ENCODE measurements around the gene EVPL.
A peak's percentile ranks its signal among the peaks of the same experiment; 100 is the strongest.

Gene EVPL

GRCh38 chr17:76032780-76033108, 5.6 kb upstream of the EVPL start:
- no peak for TF ChIP-seq CTCF (IDR thresholded peaks at IDR 0.05; ENCODE audit: unreplicated experiment in 3 of 3)
- no peaks in the 10 kb centered on the region for H3K9me3 Mint-ChIP-seq
- peaks cover 3% of the 10 kb centered on the region for H3K36me3 Mint-ChIP-seq (ENCODE audit: low read depth)
- H3K4me1 Mint-ChIP-seq = peaks cover 17% of the 10 kb centered on the region
- peaks cover 6% of the 10 kb centered on the region for H3K27me3 Mint-ChIP-seq (ENCODE audit: low read depth)
- no peak overlapping the region for H3K4me3 Mint-ChIP-seq
- H3K27ac Mint-ChIP-seq = no peak overlapping the region

- Mint-ChIP-seq H3K36me3 (ENCODE audit: low read depth) (peaks cover 3% of the 10 kb centered on the region), H3K4me3 (no peak overlapping the region), H3K4me1 (peaks cover 17% of the 10 kb centered on the region), H3K27ac (no peak overlapping the region), H3K9me3 (no peaks in the 10 kb centered on the region), H3K27me3 (ENCODE audit: low read depth) (peaks cover 6% of the 10 kb centered on the region)
- TF ChIP-seq CTCF (IDR thresholded peaks at IDR 0.05; ENCODE audit: unreplicated experiment in 3 of 3) = no peak
Observed at GRCh38 chr17:76032073-76032779, 5.1 kb upstream of the EVPL start.

GRCh38 chr17:76026714-76027158, 370 bp downstream of the EVPL start:
- Mint-ChIP-seq H3K27ac (peak overlapping the region in 2 of 3 experiments; percentile 35 to 52), H3K27me3 (ENCODE audit: low read depth) (peaks cover 6% of the 10 kb centered on the region), H3K4me3 (no peak overlapping the region), H3K4me1 (peaks cover 6% of the 10 kb centered on the region), H3K36me3 (ENCODE audit: low read depth) (no peaks in the 10 kb centered on the region), H3K9me3 (no peaks in the 10 kb centered on the region)
- no peak for TF ChIP-seq CTCF (IDR thresholded peaks at IDR 0.05; ENCODE audit: unreplicated experiment in 3 of 3)

GRCh38 chr17:76025294-76025693, 1.8 kb downstream of the EVPL start:
- no peak overlapping the region for H3K27ac Mint-ChIP-seq
- peaks cover 6% of the 10 kb centered on the region for H3K27me3 Mint-ChIP-seq (ENCODE audit: low read depth)
- H3K9me3 Mint-ChIP-seq = no peaks in the 10 kb centered on the region
- TF ChIP-seq CTCF (IDR thresholded peaks at IDR 0.05; ENCODE audit: unreplicated experiment in 3 of 3) = no peak
- H3K36me3 Mint-ChIP-seq (ENCODE audit: low read depth) = no peaks in the 10 kb centered on the region
- no peak overlapping the region for H3K4me3 Mint-ChIP-seq
- peaks cover 7% of the 10 kb centered on the region for H3K4me1 Mint-ChIP-seq

GRCh38 chr17:76024353-76024752, 2.8 kb downstream of the EVPL start:
- H3K4me3 Mint-ChIP-seq = no peak overlapping the region
- no peaks in the 10 kb centered on the region for H3K36me3 Mint-ChIP-seq (ENCODE audit: low read depth)
- H3K27ac Mint-ChIP-seq = no peak overlapping the region
- peaks cover 4% of the 10 kb centered on the region for H3K4me1 Mint-ChIP-seq
- peaks cover 8% of the 10 kb centered on the region for H3K27me3 Mint-ChIP-seq (ENCODE audit: low read depth)
- H3K9me3 Mint-ChIP-seq = no peaks in the 10 kb centered on the region
- TF ChIP-seq CTCF (IDR thresholded peaks at IDR 0.05; ENCODE audit: unreplicated experiment in 3 of 3) = no peak

- Mint-ChIP-seq H3K36me3 (ENCODE audit: low read depth) (no peaks in the 10 kb centered on the region), H3K27me3 (ENCODE audit: low read depth) (peaks cover 4% of the 10 kb centered on the region), H3K4me1 (peaks cover 3% of the 10 kb centered on the region), H3K27ac (no peak overlapping the region), H3K4me3 (no peak overlapping the region), H3K9me3 (no peaks in the 10 kb centered on the region)
- no peak for TF ChIP-seq CTCF (IDR thresholded peaks at IDR 0.05; ENCODE audit: unreplicated experiment in 3 of 3)
Observed at GRCh38 chr17:76023900-76024237, 3.2 kb downstream of the EVPL start.
